GM21619 (cell line): ENCODE data around the gene TOPAZ1.

Experiments used
- ATAC-seq: cut with Tn5 transposase; IDR thresholded peaks from one replicate; pipeline ENCODE4 v1.9.1; 2021; ENCODE audit not compliant: unreplicated experiment

The TOPAZ1 gene

GRCh38 chr3:44242721-44243120 is 1.0 kb downstream of the TOPAZ1 start:
- ATAC-seq: no peak

DNA sequence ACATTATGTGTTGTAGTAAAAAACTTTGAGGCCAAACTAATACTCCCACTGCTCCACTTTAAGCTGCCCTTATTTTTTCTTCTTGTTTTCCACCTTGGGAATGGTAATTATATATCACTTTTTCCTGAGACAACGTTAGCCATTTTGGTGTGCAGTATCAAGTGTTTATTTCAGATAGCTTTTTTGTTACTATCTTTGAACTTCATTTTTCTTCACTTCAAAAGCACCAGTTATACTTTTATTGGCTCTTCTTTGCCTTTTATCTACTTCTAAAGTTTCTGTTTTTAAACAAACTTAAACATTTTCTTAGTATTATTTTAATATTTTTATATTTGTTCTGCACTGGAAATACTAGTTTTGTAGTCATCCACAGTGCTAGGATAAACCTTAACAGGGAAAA is 6.5 kb downstream of the TOPAZ1 start:
- ATAC-seq: no peak

- ATAC-seq: no peak
These were observed 10.8 kb downstream of the TOPAZ1 start for GRCh38 chr3:44252332-44252959.

DNA sequence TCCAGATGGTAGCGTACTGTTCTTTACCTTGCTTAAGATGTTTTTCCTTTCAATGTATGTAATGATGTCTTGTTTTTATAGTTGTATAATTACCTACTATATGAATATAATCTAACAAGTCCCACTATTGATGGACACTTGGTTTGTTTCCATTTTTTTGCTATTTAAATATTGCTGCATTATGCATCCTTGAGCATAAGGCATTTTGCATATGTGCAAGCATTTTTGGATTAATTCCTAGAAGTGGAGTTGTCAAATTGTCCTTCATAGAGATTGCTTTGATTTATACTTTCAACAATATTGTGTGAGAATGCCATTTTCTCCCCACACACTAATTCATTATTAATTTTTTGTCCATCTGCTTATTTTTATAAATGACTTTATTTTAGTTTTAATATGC is 17.7 kb downstream of the TOPAZ1 start:
- ATAC-seq: no peak

GRCh38 chr3:44264146-44264545 is 22.5 kb downstream of the TOPAZ1 start:
- ATAC-seq: no peak

DNA sequence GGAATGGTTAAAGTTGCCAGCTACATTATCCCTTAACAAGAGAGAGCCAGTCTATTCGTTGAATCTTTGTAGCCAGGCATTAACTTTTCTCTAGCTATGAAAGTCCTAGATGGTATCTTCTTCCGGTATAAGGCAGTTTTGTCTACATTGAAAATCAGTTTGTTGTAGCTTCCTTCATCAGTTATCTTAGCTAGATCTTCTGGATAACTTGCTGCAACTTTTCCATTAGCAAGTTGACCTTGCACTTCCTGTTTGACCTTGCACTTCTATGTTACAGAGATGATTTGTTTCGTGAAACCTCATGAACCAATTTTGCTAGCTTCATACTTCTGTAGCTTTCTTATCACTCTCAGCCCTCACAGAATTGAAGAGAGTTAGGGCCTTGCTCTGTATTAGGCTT is 24.1 kb downstream of the TOPAZ1 start:
- ATAC-seq: no peak

DNA sequence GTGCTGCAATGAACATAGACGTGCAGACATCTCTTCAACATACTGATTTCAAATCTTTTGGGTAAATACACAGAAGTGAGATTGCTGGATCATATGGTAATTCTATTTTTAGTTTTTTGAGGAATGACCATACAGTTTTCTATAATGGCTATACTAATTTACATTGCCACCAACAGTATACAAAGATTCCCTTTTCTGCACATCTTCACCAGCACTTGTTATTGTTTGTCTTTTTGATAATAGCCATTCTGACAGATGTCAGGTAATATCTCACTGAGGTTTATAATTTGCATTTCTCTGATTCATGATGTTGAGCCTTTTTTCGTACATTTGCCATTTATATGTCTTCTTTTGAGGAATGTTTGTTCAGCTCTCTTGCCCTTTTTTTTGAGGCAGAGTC is 30.5 kb downstream of the TOPAZ1 start:
- no peak for ATAC-seq

GRCh38 chr3:44277925-44278324 is 36.2 kb downstream of the TOPAZ1 start:
- no peak for ATAC-seq

GRCh38 chr3:44280077-44280476 is 38.4 kb downstream of the TOPAZ1 start:
- ATAC-seq: no peak

- no peak for ATAC-seq
These were observed 38.9 kb downstream of the TOPAZ1 start for GRCh38 chr3:44280631-44281030.

- ATAC-seq: no peak
These were observed 43.3 kb downstream of the TOPAZ1 start for GRCh38 chr3:44284949-44285348.

- no peak for ATAC-seq
These were observed 48.3 kb downstream of the TOPAZ1 start for GRCh38 chr3:44289882-44290462.

- ATAC-seq: no peak
These were observed 50.6 kb downstream of the TOPAZ1 start for GRCh38 chr3:44292276-44292675.

DNA sequence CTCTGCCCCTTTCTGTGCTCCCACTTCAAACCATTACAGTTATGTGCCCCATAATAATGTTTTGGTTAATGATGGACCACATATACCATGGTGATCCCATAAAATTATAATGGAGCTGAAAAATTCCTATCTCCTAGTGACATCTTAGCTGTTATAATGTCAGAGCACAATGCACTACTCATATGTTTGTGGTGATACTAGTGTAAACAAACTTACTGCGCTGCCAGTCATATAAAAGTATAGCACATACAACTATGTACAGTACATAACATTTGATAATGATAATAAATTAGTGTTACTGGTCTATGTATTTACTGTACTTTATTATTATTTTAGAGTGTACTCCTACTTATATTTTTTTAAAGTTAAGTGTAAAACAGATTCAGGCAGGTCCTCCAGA is 51.3 kb downstream of the TOPAZ1 start:
- ATAC-seq: no peak

DNA sequence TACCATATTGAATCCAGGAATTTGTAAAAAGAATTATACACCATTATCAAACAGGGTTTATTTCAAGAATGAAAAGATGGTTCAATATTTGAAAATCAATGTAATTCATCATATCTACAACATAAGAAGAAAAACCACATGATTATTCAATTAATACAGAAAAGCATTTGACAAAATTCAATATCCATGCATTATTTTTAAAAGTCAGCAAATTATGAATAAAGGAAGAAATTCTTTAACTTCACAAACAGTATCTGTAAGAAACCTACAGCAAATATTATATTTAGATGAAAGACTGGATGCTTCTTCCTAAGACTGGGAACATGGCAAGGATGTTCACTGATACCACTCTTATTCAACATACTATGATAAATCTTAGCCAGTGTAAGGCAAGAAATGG is 55.6 kb downstream of the TOPAZ1 start:
- no peak for ATAC-seq

DNA sequence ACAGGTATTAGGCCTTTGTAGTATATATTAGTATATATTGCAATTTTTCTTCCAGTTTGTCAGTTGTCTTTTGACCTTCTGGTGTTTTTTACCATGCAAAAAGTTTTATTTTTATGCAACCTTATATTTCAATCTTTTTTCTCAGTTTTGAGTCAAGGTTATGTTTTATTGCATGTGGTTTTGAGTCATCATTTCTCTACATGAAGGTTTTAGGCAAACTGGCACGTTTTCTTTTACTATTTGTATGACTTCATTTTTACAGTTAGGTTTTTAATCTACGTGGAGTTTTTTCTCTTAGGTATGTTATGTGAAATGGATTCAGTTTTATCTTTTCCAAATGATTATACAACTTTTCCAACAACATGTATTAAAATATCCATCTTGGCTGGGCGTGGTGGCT is 60.1 kb downstream of the TOPAZ1 start:
- no peak for ATAC-seq

DNA sequence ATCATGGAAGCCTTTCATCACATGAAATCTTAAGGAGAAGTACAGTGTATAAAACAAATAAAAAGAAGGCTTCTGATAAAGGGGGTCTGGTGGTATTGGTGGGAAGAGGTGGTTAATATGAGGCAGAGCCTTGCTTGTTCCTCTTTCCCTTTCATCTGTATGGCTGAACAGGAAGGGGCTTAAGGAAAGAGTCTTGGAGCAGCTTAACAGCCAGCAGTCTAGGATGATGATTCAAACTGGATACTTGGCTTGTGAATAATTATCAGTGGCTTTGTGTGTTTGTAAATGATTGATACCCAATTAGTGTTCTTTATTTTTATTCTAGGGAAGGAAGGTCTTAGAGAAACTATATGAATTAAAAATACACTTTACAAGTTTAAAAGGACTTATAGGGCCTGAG is 67.8 kb downstream of the TOPAZ1 start:
- ATAC-seq: no peak

GRCh38 chr3:44318891-44319311 is 77.2 kb downstream of the TOPAZ1 start:
- ATAC-seq: no peak

DNA sequence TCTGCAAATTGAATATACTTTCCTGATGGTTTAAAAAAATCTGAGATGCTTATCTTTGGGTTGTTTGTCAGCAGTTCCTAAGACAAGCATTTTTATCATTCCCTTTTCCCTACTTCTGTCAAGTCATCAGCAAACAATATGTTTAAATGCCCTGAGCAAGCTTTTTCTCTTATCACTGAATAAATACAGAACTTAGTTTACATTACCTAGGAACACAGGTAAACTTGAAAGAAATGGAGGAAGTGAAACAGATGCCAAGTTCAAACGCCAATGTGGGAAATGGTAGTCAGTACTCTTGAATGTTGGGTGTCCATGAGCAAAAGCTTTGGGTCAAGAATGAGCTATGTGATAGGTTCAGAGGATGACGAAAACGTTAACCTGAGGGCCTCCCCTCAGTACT is 79.6 kb downstream of the TOPAZ1 start:
- no peak for ATAC-seq

DNA sequence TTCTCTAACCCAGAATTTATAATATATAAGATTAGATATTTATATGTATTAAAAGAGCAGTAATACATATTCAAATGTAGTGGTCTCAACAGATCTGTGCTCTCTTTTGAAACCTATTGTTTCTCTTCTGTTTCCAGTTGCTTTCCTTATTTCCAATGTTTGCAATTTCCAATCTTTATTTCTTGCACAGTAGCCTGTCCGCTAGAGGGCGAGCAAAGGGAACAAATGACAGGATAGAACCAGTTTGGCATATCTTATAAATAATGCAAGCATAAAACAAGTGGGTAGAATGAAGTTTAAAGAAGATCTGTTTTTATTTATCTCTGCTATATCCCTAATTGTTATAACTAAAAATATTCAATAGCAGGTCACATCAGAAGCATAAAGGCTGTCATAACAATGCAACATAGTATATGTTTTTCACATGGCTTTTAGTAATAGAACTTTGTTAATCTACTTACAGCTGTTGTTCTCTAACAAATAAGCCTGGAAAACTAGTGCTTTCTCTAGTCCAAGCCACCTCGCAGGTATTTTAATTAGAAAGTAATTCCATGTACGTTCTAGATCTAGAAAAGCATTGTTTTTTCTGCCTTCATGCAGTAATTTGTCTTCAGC is 81.8 kb downstream of the TOPAZ1 start:
- no peak for ATAC-seq

- ATAC-seq: no peak
These were observed 82.9 kb downstream of the TOPAZ1 start for GRCh38 chr3:44324584-44324983.

DNA sequence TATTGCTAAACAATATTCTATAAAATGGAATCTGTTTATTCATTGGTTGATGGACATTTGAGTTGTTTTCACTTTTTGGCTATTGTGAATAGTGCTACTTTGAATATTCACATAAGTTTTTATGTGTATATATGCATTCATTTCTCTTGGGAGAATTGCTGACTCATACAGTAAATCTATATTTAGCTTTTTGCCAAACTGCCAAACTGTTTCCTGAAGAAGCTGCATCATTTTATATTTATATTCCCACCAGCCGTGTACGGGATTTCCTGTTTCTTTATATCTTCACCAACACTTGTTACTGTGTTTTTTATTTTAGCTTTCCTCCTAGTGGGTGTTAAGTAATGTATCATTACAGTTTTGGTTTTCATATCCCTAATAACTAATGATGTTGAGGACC is 84.3 kb downstream of the TOPAZ1 start:
- ATAC-seq: no peak

- ATAC-seq: no peak
These were observed 84.8 kb downstream of the TOPAZ1 start for GRCh38 chr3:44326515-44326914.
